Liver (tissue), 9 donors: Measurements from ENCODE around the gene RGS3. TPM values are rescaled to one million over a fixed set of nuclear protein-coding genes. Genes with fewer than 3 reads are reported as not detected.

Experiments used
- DNase-seq: peaks from one replicate; pipeline ENCODE4 v3.0.0-alpha.2; 2017; ENCODE audit warnings: low spot score
- H3K27ac ChIP-seq, 2 donors: one replicate each; pipeline ENCODE4 v1.7.0; 2013; ENCODE audit warnings: inconsistent platforms in 2 of 2, low read length in 2 of 2, control low read depth in 1 of 2, low read depth in 1 of 2, mild to moderate bottlenecking in 1 of 2
- H3K27me3 ChIP-seq, 4 donors: one replicate each; pipeline versions ENCODE4 v1.6.1 to v1.7.0; 2013; ENCODE audit warnings: low read length in 3 of 4, inconsistent platforms in 1 of 4, mild to moderate bottlenecking in 1 of 4, moderate library complexity in 1 of 4; ENCODE audit not compliant: control insufficient read depth in 4 of 4, insufficient read depth in 4 of 4
- H3K36me3 ChIP-seq, 4 donors: one replicate each; pipeline versions ENCODE4 v1.6.1 to v1.7.0; 2013; ENCODE audit warnings: low read length in 3 of 4, mild to moderate bottlenecking in 3 of 4, low read depth in 1 of 4, moderate library complexity in 1 of 4; ENCODE audit not compliant: control insufficient read depth in 4 of 4, insufficient read depth in 3 of 4
- H3K4me1 ChIP-seq, 4 donors: one replicate each; pipeline versions ENCODE4 v1.6.1 to v1.7.0; 2013; ENCODE audit warnings: low read length in 3 of 4, mild to moderate bottlenecking in 3 of 4, moderate library complexity in 1 of 4; ENCODE audit not compliant: control insufficient read depth in 4 of 4, insufficient read depth in 4 of 4
- H3K4me3 ChIP-seq, 3 donors: one replicate each; pipeline versions ENCODE4 v1.6.1 to v1.7.0; 2013; ENCODE audit warnings: low read length in 3 of 3, control low read depth in 1 of 3, low read depth in 1 of 3, mild to moderate bottlenecking in 1 of 3
- H3K9ac ChIP-seq, 2 donors: one replicate each; pipeline ENCODE4 v1.7.0; 2013; ENCODE audit warnings: low read length in 2 of 2, mild to moderate bottlenecking in 2 of 2, moderate library complexity in 2 of 2, control low read depth in 1 of 2, low read depth in 1 of 2
- H3K9me3 ChIP-seq, 4 donors: one replicate each; pipeline versions ENCODE4 v1.6.1 to v1.7.0; 2013; ENCODE audit warnings: low read length in 3 of 4; ENCODE audit not compliant: control insufficient read depth in 4 of 4
- EGR1 ChIP-seq, 2 donors: IDR thresholded peaks; 2 replicates each; pipeline ENCODE4 v1.6.1; 2016 to 2018; ENCODE audit warnings: antibody characterized with exemption in 2 of 2, low read depth in 2 of 2
- FOXA1 ChIP-seq: IDR thresholded peaks from 2 replicates; pipeline ENCODE4 v1.6.1; 2016; ENCODE audit warnings: antibody characterized with exemption
- FOXA2 ChIP-seq: IDR thresholded peaks from 2 replicates; pipeline ENCODE4 v1.6.1; 2016; ENCODE audit warnings: antibody characterized with exemption
- GABPA ChIP-seq, 2 donors: IDR thresholded peaks in 1 of 2; conservative IDR thresholded peaks in 1 of 2; 2 replicates each; pipeline ENCODE4 v1.6.1; 2016; ENCODE audit warnings: antibody characterized with exemption in 2 of 2, mild to moderate bottlenecking in 1 of 2, moderate library complexity in 1 of 2
- HNF4A ChIP-seq, 2 donors: conservative IDR thresholded peaks; 2 replicates each; pipeline ENCODE4 v1.6.1; 2016; ENCODE audit warnings: antibody characterized with exemption in 2 of 2, mild to moderate bottlenecking in 2 of 2
- HNF4G ChIP-seq: IDR thresholded peaks from 2 replicates; pipeline ENCODE4 v1.6.1; 2016; ENCODE audit warnings: antibody characterized with exemption
- JUND ChIP-seq, 2 donors: IDR thresholded peaks; 2 replicates each; pipeline ENCODE4 v1.6.1; 2016; ENCODE audit warnings: antibody characterized with exemption in 2 of 2
- NR2F2 ChIP-seq: IDR thresholded peaks from 2 replicates; pipeline ENCODE4 v1.6.1; 2016; ENCODE audit warnings: antibody characterized with exemption
- RAD21 ChIP-seq, 2 donors: IDR thresholded peaks; 2 replicates each; pipeline ENCODE4 v1.6.1; 2016; ENCODE audit warnings: antibody characterized with exemption in 2 of 2, mild to moderate bottlenecking in 2 of 2
- RXRA ChIP-seq, 2 donors: IDR thresholded peaks; 2 replicates each; pipeline ENCODE4 v1.6.1; 2017 to 2018; ENCODE audit warnings: antibody characterized with exemption in 2 of 2, mild to moderate bottlenecking in 1 of 2
- TAF1 ChIP-seq: conservative IDR thresholded peaks from 2 replicates; pipeline ENCODE4 v1.6.1; 2016; ENCODE audit warnings: antibody characterized with exemption, mild to moderate bottlenecking
- YY1 ChIP-seq: IDR thresholded peaks from 2 replicates; pipeline ENCODE4 v1.6.1; 2016; ENCODE audit warnings: antibody characterized with exemption, mild to moderate bottlenecking
- WGBS: extraction: QIAGEN DNeasy Blood & Tissue Kit; methylation state at CpG from one replicate; pipeline ENCODE4 v1.1.7; 2013; 5-methylcytosine and 5-hydroxymethylcytosine counted together
- polyA plus RNA-seq, 2 donors: library from polyadenylated mRNA; stranded (reverse) in 1 of 2; unstranded in 1 of 2; fragments of 200-250 nt in 1 of 2; fragments of >200 nt in 1 of 2; fragmentation: Nextera tagmentation in 1 of 2; extraction: Ambion mirVana in 1 of 2; gene quantifications; one replicate each; pipeline versions ENCODE4 v1.2.1 to v1.2.3, GENCODE V29; 2013 to 2015
- total RNA-seq, 2 donors: library from RNA; depleted of rRNA; stranded (reverse); fragments of >200 nt; gene quantifications; one replicate each; pipeline ENCODE4 v1.2.3, GENCODE V29; 2014
- TF ChIP-seq, protein P1 (sequence below): IDR thresholded peaks from 2 replicates; pipeline ENCODE4 v1.6.1; 2016; ENCODE audit warnings: antibody characterized with exemption, mild to moderate bottlenecking
- TF ChIP-seq, protein P2 (sequence below): IDR thresholded peaks from 2 replicates; pipeline ENCODE4 v1.6.1; 2016; ENCODE audit warnings: antibody characterized with exemption
- TF ChIP-seq, protein P3 (sequence below): IDR thresholded peaks from 2 replicates; pipeline ENCODE4 v1.6.1; 2016; ENCODE audit warnings: antibody characterized with exemption
- donor health status: healthy.
- donor health status: healthy.
- donor health status: healthy.
- donor health status: healthy.
- donor health status: healthy.

Gene RGS3
- total and polyA plus RNA-seq, 4 donors = 13.0 to 65.0 (median 28.3) TPM

DNA sequence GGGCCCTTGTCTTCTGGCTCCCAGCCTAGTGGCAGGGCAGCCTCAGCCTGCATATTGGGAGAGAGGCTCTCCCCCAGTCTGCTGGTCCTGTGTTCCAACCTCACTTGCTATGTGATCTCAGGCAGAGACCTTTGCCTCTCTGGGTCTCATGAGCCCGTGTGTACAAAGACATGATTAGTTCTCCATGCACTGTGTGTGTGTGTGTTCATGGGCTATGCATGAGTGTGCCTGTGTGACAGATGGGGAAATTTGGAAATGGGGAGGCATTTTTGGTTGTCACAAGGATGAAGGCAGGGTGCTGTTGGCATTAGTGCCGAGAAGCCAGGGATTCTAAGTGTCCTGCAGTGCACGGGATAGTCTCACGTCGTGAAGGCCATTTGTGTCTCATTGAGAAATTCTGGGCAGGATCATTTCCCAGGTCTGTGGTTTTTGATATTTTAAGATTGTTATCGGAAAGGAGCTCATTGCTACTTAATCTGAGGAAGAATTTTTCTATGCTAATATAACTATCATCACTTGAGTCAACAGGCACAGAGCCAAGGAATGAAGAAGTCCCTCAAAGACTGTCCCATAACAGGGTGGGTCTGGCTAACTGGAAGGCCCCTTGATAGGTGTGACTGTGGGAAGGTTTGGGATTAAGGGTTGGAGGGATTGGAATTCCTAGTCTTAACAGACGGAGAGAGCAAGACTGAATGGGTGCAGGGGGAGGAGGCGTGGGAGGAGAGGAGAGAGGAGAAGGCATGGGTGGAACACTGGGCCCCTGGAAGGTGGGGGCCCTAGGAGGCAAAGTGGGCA, 168.5 kb downstream of the RGS3 start (continued):
- TF ChIP-seq, protein P1, sequence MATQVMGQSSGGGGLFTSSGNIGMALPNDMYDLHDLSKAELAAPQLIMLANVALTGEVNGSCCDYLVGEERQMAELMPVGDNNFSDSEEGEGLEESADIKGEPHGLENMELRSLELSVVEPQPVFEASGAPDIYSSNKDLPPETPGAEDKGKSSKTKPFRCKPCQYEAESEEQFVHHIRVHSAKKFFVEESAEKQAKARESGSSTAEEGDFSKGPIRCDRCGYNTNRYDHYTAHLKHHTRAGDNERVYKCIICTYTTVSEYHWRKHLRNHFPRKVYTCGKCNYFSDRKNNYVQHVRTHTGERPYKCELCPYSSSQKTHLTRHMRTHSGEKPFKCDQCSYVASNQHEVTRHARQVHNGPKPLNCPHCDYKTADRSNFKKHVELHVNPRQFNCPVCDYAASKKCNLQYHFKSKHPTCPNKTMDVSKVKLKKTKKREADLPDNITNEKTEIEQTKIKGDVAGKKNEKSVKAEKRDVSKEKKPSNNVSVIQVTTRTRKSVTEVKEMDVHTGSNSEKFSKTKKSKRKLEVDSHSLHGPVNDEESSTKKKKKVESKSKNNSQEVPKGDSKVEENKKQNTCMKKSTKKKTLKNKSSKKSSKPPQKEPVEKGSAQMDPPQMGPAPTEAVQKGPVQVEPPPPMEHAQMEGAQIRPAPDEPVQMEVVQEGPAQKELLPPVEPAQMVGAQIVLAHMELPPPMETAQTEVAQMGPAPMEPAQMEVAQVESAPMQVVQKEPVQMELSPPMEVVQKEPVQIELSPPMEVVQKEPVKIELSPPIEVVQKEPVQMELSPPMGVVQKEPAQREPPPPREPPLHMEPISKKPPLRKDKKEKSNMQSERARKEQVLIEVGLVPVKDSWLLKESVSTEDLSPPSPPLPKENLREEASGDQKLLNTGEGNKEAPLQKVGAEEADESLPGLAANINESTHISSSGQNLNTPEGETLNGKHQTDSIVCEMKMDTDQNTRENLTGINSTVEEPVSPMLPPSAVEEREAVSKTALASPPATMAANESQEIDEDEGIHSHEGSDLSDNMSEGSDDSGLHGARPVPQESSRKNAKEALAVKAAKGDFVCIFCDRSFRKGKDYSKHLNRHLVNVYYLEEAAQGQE = no peak
- TF ChIP-seq, protein P2, sequence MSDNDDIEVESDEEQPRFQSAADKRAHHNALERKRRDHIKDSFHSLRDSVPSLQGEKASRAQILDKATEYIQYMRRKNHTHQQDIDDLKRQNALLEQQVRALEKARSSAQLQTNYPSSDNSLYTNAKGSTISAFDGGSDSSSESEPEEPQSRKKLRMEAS = no peak
- TF ChIP-seq, protein P3, sequence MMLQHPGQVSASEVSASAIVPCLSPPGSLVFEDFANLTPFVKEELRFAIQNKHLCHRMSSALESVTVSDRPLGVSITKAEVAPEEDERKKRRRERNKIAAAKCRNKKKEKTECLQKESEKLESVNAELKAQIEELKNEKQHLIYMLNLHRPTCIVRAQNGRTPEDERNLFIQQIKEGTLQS = no peak

DNA sequence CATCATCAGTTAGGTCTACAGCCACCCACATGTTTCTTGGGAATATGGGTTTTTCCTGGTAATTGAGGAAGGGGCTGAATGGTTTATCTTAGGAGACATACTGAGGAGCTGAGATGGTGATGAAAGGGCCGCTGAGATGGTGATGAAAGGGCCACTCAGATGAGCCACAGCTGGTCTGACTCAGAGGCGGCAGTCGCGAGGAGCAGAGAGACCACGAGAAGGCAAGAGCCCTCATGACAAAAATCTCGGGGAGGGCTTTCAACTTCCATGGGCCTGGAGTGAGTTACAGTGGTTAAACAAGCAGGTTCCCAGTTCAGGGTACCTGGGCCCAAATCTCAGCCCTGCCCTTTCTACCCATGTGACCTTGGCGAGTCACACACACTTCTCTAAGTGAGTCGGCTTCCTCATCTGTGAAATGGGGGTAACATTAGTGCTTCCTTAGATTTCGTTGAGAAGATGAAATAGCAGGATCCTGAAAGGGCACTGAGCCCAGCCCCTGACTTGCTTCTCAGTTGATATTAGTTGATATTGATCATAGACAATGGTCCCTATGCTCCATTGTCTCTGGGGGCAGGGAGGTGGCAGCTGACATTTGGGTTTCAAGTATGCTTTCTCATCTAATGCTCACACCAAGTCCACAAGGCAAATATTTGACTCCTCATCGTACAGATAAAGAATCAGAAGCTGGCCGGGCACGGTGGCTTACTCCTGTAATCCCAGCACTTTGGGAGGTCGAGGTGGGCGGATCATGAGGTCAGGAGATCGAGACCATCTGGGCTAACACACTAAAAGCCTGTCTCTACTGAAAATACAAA, 169.5 kb downstream of the RGS3 start:
- TF ChIP-seq RXRA (IDR thresholded peaks at IDR 0.05) = no peak
- no peak for TF ChIP-seq EGR1 (IDR thresholded peaks at IDR 0.05; ENCODE audit: low read depth in 2 of 2)
- no peak for TF ChIP-seq NR2F2
- no peak for TF ChIP-seq JUND (IDR thresholded peaks at IDR 0.05)
- no peak for TF ChIP-seq FOXA2
- no peak for TF ChIP-seq HNF4G
- TF ChIP-seq, protein P2 = no peak
- TF ChIP-seq, protein P1 = no peak
- no peak for TF ChIP-seq TAF1
- TF ChIP-seq GABPA (IDR thresholded peaks at IDR 0.05 in 1 of 2, conservative IDR thresholded peaks at IDR 0.05 in 1 of 2) = no peak
- TF ChIP-seq RAD21 (IDR thresholded peaks at IDR 0.05) = no peak
- TF ChIP-seq FOXA1 = no peak
- TF ChIP-seq, protein P3 = no peak
- no peak for TF ChIP-seq HNF4A (conservative IDR thresholded peaks at IDR 0.05)
- TF ChIP-seq YY1 = no peak
- Histone ChIP-seq H3K4me3 (no peak overlapping the region), H3K27ac (no peak overlapping the region), H3K27me3 (no peaks in the 10 kb centered on the region), H3K36me3 (no peaks in the 10 kb centered on the region), H3K9ac (no peak overlapping the region), H3K9me3 (no peaks in the 10 kb centered on the region), H3K4me1 (peaks cover 6 to 12% (median 8%) of the 10 kb centered on the region in 4 donors)
- no peak for DNase-seq
- WGBS = 80% methylated on average over 15 of the region's 15 CpGs
